Astrocyte of the spinal cord (primary cell): ENCODE results near the gene GTF2B.
A peak's percentile ranks its signal among the peaks of the same experiment; 100 is the strongest.

ENCODE experiments used
- DNase-seq: peaks from one replicate; pipeline ENCODE4 v3.0.0; 2011; ENCODE audit warnings: low read depth, low spot score
- H3K4me3 ChIP-seq: 2 replicates; pipeline ENCODE4 v1.5.1; 2011; ENCODE audit warnings: low read depth, mild to moderate bottlenecking, low read length, moderate library complexity
- in situ Hi-C: cut with HindIII; loops from 2 replicates; pipeline ENCODE4 v1.10.0; 2017; ENCODE audit warnings: low sequenced_read_pairs
- TF ChIP-seq, protein P1 (sequence below): IDR thresholded peaks from 2 replicates; pipeline ENCODE4 v1.5.1; 2012; ENCODE audit warnings: low read depth, mild to moderate bottlenecking, low read length, inconsistent platforms

GTF2B gene

DNA sequence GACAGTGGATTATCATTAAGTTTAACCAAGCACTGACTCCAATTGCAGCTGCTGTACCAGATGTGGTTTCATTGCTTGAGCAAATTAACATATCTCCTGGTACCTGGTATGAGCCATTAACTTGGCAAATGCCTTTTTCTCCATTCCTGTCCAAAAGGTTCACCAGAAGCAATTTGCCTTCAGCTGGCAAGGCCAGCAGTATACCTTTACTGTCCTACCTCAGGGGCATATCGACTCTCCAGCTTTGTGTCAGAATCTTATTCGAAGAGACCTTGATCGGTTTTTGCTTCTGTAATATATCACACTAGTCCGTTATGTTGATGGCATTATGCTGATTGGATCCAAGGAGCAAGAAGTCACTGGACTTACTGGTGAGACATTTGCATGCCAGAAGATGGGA is 9.5 kb upstream of the GTF2B start:
- H3K4me3 ChIP-seq: no peak overlapping the region
- no peak for DNase-seq
- TF ChIP-seq, protein P1, sequence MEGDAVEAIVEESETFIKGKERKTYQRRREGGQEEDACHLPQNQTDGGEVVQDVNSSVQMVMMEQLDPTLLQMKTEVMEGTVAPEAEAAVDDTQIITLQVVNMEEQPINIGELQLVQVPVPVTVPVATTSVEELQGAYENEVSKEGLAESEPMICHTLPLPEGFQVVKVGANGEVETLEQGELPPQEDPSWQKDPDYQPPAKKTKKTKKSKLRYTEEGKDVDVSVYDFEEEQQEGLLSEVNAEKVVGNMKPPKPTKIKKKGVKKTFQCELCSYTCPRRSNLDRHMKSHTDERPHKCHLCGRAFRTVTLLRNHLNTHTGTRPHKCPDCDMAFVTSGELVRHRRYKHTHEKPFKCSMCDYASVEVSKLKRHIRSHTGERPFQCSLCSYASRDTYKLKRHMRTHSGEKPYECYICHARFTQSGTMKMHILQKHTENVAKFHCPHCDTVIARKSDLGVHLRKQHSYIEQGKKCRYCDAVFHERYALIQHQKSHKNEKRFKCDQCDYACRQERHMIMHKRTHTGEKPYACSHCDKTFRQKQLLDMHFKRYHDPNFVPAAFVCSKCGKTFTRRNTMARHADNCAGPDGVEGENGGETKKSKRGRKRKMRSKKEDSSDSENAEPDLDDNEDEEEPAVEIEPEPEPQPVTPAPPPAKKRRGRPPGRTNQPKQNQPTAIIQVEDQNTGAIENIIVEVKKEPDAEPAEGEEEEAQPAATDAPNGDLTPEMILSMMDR: no peak
- in situ Hi-C loops: no loop called here

DNA sequence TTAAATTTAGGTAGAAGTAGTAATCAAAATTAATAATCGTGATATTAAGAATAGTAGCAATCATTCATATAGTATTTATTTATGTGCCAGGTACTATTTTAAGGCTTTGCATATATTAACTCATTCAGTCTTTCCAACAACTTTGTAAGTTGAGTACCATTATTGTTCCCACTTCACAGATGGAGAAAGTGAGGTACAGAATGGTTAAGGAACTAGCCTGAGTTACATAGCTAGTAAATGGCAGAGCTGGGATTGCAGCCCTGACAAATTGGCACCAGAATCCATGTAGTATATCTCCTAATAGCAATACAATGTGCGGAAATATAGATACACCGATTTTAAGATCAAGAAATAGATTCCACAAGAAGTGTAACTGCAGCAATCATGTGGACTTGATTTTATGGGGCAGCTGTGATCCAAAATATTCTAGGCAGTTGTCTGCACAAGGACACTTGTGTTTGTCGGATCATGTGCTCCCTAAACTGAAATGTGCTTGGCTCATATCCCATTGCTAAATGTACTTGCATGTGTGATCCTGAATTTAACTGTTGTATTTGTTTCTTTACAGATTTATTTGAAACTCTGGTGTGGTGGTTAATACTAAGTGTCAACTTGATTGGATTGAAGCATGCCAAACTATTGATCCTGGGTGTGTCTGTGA is 5.8 kb upstream of the GTF2B start:
- in situ Hi-C loops: no loop called here
- no peak overlapping the region for H3K4me3 ChIP-seq
- no peak for DNase-seq
- TF ChIP-seq, protein P1: no peak

GRCh38 chr1:88892357-88892877 is 1.1 kb upstream of the GTF2B start:
- H3K4me3 ChIP-seq: peak overlapping the region; percentile 2
- DNase-seq: peak; percentile 60
- in situ Hi-C loops: no loop called here
- TF ChIP-seq, protein P1: no peak

GRCh38 chr1:88891951-88892340 is 579 bp upstream of the GTF2B start:
- H3K4me3 ChIP-seq: peak overlapping the region; percentile 88
- TF ChIP-seq, protein P1: no peak
- in situ Hi-C loops: no loop called here
- no peak for DNase-seq

DNA sequence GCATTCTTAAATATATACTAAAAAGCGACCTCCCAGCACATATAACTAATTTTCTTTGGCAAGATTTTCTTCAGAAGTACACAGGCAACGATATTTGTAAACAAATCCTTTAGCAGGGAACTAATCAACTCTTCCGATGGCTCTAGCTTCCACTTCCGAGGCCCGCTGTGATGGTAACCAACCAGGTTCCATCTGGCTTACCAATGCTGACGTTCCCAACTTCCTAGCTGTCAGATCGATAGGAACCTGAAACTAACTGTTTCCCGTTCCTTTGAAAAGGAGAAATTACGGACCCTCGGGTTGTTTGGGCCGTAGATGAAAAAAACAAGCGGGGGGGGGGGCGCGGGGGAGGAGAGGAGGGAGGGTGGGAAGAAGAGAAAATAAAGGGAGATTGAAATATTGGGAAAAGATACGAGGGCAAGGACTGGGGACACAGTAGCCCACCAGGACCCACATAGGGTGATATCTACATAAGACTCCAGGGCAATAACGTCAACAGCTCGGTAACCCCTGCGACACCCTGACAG is 513 bp downstream of the GTF2B start:
- peak overlapping the region; percentile 88 for H3K4me3 ChIP-seq
- DNase-seq: peak; percentile 50
- in situ Hi-C loops: no loop called here
- TF ChIP-seq, protein P1: no peak

- TF ChIP-seq, protein P1: no peak
- in situ Hi-C loops: no loop called here
Measured at GRCh38 chr1:88890131-88890530, 1.2 kb downstream of the GTF2B start.

More at GRCh38 chr1:88890131-88890530, 1.2 kb downstream of the GTF2B start:
- DNase-seq: no peak
- H3K4me3 ChIP-seq: peak overlapping the region; percentile 88
